Neural progenitor cell (in vitro differentiated cells): Measurements from ENCODE around the gene PSMC3. TPM values are rescaled to one million over a fixed set of nuclear protein-coding genes. Genes with fewer than 3 reads are reported as not detected.

Source experiments
- DNase-seq: peaks from one replicate; pipeline ENCODE4 v3.0.0-alpha.2; 2016; ENCODE audit warnings: low spot score
- H2AFZ ChIP-seq: fragments of 200-600 bp; sonication (generic); replicated peaks from 2 replicates; pipeline ENCODE4 v1.6.1; 2016; ENCODE audit warnings: antibody characterized with exemption
- H3F3A ChIP-seq: fragments of 200-600 bp; sonication (generic); 2 replicates; pipeline ENCODE4 v1.6.1; 2016; ENCODE audit warnings: antibody characterized with exemption, low read depth
- H3K27ac ChIP-seq: fragments of 200-600 bp; sonication (generic); 2 replicates; pipeline ENCODE4 v1.5.1; 2016; ENCODE audit warnings: mild to moderate bottlenecking
- H3K27me3 ChIP-seq: fragments of 200-600 bp; sonication (generic); 2 replicates; pipeline ENCODE4 v1.6.1; 2016; ENCODE audit warnings: mild to moderate bottlenecking, moderate library complexity
- H3K36me3 ChIP-seq: fragments of 200-600 bp; sonication (generic); 2 replicates; pipeline ENCODE4 v1.5.1; 2016
- H3K4me1 ChIP-seq: fragments of 200-600 bp; sonication (generic); 2 replicates; pipeline ENCODE4 v1.6.1; 2016; ENCODE audit warnings: mixed run types
- H3K4me2 ChIP-seq: fragments of 200-600 bp; sonication (generic); 2 replicates; pipeline ENCODE4 v1.6.1; 2016
- H3K4me3 ChIP-seq: fragments of 200-600 bp; sonication (generic); 2 replicates; pipeline ENCODE4 v1.5.1; 2016
- H3K79me2 ChIP-seq: fragments of 200-600 bp; sonication (generic); 2 replicates; pipeline ENCODE4 v1.6.1; 2016; ENCODE audit warnings: low read depth
- H3K9ac ChIP-seq: fragments of 200-600 bp; sonication (generic); 2 replicates; pipeline ENCODE4 v1.6.1; 2016
- H3K9me3 ChIP-seq: fragments of 200-600 bp; sonication (generic); 2 replicates; pipeline ENCODE4 v1.5.1; 2016; ENCODE audit warnings: low read depth
- H4K20me1 ChIP-seq: fragments of 200-600 bp; sonication (generic); 2 replicates; pipeline ENCODE4 v1.6.1; 2016; ENCODE audit warnings: low read depth
- H3K27ac Mint-ChIP-seq: 3 replicates; pipeline ENCODE4 v1.8.0; 2021; ENCODE audit warnings: mixed read lengths
- H3K27me3 Mint-ChIP-seq: 2 replicates; pipeline ENCODE4 v1.8.0; 2022; ENCODE audit warnings: low read depth, mild to moderate bottlenecking, inconsistent platforms, moderate library complexity, mixed read lengths; ENCODE audit not compliant: insufficient read depth
- H3K36me3 Mint-ChIP-seq: 3 replicates; pipeline ENCODE4 v1.8.0; 2021; ENCODE audit warnings: mixed read lengths
- H3K4me1 Mint-ChIP-seq: 3 replicates; pipeline ENCODE4 v1.8.0; 2021; ENCODE audit warnings: mixed read lengths
- H3K4me3 Mint-ChIP-seq: 3 replicates; pipeline ENCODE4 v1.8.0; 2021; ENCODE audit warnings: mild to moderate bottlenecking, moderate library complexity, mixed read lengths
- H3K9me3 Mint-ChIP-seq: 3 replicates; pipeline ENCODE4 v1.8.0; 2020; ENCODE audit warnings: mixed read lengths
- EZH2 ChIP-seq: fragments of 200-600 bp; sonication (generic); IDR thresholded peaks from 2 replicates; pipeline ENCODE4 v1.6.1; 2017; ENCODE audit warnings: antibody characterized with exemption, mild to moderate bottlenecking, moderate library complexity
- EZH2phosphoT487 ChIP-seq: fragments of 200-600 bp; sonication (generic); IDR thresholded peaks from 2 replicates; pipeline ENCODE4 v1.6.1; 2017; ENCODE audit warnings: antibody characterized with exemption
- total RNA-seq: library from RNA; depleted of rRNA; stranded (reverse); fragments of >200 nt; gene quantifications from 2 replicates; pipeline ENCODE4 v1.2.3, GENCODE V29; 2015; ENCODE audit warnings: low replicate concordance
- TF ChIP-seq, protein P1 (sequence below): fragments of 200-600 bp; sonication (generic); IDR thresholded peaks from 2 replicates; pipeline ENCODE4 v1.5.1; 2017; ENCODE audit warnings: antibody characterized with exemption, mild to moderate bottlenecking

Gene PSMC3
- total RNA-seq, 1 donor from 2014 or later = 175 TPM

DNA sequence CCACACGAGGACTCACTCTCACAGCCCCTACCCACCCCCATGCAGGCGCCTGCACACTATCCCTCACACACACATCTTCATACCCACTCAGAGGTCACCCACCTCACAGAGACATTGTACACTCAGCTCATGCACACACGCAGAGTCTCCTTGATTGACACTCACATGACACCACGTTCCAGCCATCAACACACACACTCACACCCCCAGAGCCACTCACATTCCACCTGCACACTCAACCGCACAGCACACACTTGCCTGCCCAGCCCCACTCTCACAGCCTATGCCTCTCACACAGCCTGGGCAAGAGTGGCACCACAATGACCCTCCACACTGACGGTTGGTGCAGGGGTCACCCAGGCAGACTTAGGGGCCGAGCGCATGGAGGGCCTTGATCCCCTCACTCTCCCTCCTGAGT lies 50.1 kb downstream of the PSMC3 start:
- Histone ChIP-seq H3K4me3 (no peak overlapping the region), H3K36me3 (no peaks in the 10 kb centered on the region), H3K79me2 (no peaks in the 10 kb centered on the region), H4K20me1 (no peaks in the 10 kb centered on the region), H3K27ac (no peak overlapping the region), H3K4me1 (no peaks in the 10 kb centered on the region), H2AFZ (no peak overlapping the region), H3F3A (no peaks in the 10 kb centered on the region), H3K9ac (no peak overlapping the region), H3K27me3 (no peaks in the 10 kb centered on the region), H3K4me2 (no peak overlapping the region), H3K9me3 (no peaks in the 10 kb centered on the region)
- Mint-ChIP-seq H3K27me3 (peaks cover 5% of the 10 kb centered on the region), H3K27ac (peak overlapping the region; percentile 74), H3K4me1 (peaks cover 7% of the 10 kb centered on the region), H3K9me3 (no peaks in the 10 kb centered on the region), H3K4me3 (peak overlapping the region; percentile 3), H3K36me3 (no peaks in the 10 kb centered on the region)
- DNase-seq = no peak
- TF ChIP-seq EZH2 (no peak), EZH2phosphoT487 (no peak)
- TF ChIP-seq, protein P1, sequence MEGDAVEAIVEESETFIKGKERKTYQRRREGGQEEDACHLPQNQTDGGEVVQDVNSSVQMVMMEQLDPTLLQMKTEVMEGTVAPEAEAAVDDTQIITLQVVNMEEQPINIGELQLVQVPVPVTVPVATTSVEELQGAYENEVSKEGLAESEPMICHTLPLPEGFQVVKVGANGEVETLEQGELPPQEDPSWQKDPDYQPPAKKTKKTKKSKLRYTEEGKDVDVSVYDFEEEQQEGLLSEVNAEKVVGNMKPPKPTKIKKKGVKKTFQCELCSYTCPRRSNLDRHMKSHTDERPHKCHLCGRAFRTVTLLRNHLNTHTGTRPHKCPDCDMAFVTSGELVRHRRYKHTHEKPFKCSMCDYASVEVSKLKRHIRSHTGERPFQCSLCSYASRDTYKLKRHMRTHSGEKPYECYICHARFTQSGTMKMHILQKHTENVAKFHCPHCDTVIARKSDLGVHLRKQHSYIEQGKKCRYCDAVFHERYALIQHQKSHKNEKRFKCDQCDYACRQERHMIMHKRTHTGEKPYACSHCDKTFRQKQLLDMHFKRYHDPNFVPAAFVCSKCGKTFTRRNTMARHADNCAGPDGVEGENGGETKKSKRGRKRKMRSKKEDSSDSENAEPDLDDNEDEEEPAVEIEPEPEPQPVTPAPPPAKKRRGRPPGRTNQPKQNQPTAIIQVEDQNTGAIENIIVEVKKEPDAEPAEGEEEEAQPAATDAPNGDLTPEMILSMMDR = no peak

DNA sequence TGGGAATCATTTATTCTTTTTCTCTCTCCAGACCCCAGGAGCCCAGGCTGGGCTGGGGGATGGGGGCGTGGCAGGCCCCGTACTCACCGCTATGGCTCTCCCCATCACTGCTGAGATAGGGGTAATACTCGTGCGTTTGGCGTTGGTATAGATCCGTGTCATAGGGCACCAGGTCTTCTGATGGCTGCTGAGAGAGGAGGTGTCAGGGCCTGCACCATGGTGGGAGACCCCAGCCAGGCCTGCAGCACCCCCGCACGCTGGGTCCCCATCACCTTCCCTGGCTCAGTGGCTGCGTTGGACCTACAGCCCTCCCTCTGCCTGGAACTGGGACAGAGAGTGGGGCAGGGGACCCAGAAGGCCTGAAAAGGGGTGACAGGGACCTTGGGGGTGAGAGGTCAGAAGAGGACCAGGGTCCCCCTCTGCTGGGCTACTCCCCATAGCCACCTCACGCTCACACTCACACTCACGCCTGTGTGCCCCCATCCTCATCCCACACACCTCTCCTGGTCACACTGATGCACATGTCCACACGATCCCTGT lies 50.6 kb downstream of the PSMC3 start:
- Histone ChIP-seq H3K4me3 (no peak overlapping the region), H2AFZ (no peak overlapping the region), H3K27ac (no peak overlapping the region), H3K4me1 (no peaks in the 10 kb centered on the region), H3K36me3 (no peaks in the 10 kb centered on the region), H4K20me1 (no peaks in the 10 kb centered on the region), H3K9ac (no peak overlapping the region), H3K79me2 (no peaks in the 10 kb centered on the region), H3K4me2 (no peak overlapping the region), H3K27me3 (no peaks in the 10 kb centered on the region), H3F3A (no peaks in the 10 kb centered on the region), H3K9me3 (no peaks in the 10 kb centered on the region)
- TF ChIP-seq EZH2 (no peak), EZH2phosphoT487 (no peak)
- TF ChIP-seq, protein P1 = no peak
- H3K4me3 Mint-ChIP-seq = no peak overlapping the region
- H3K36me3 Mint-ChIP-seq = no peaks in the 10 kb centered on the region
- H3K27me3 Mint-ChIP-seq = peaks cover 2% of the 10 kb centered on the region
- peak overlapping the region; percentile 74 for H3K27ac Mint-ChIP-seq
- H3K9me3 Mint-ChIP-seq = no peaks in the 10 kb centered on the region
- H3K4me1 Mint-ChIP-seq = peaks cover 7% of the 10 kb centered on the region
- no peak for DNase-seq

DNA sequence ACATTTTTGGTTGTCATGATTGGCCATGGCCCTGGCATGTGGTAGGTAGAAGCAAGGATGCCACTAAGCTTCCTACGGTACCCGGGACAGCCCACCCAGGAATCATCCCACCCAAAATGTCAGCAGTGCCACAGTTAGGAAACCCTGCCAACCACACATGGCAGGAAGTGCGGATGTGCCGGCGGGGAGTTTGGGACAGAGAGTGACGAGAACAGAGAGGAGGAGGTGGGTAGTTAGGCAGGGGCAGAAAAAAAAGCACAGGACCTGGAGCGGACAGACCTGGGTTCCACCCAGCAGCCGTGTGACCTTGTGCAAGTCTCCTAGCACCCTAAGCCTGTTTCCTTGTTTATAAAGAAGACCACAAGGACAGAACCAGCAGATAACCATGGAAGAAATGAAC lies 51.2 kb downstream of the PSMC3 start:
- Histone ChIP-seq H3K27me3 (no peaks in the 10 kb centered on the region), H4K20me1 (no peaks in the 10 kb centered on the region), H3F3A (no peaks in the 10 kb centered on the region), H3K4me2 (no peak overlapping the region), H3K27ac (no peak overlapping the region), H2AFZ (no peak overlapping the region), H3K79me2 (no peaks in the 10 kb centered on the region), H3K4me3 (no peak overlapping the region), H3K36me3 (no peaks in the 10 kb centered on the region), H3K4me1 (no peaks in the 10 kb centered on the region), H3K9ac (no peak overlapping the region), H3K9me3 (no peaks in the 10 kb centered on the region)
- TF ChIP-seq EZH2 (no peak), EZH2phosphoT487 (no peak)
- TF ChIP-seq, protein P1 = no peak
- peaks cover 7% of the 10 kb centered on the region for H3K4me1 Mint-ChIP-seq
- no peak for DNase-seq
- no peaks in the 10 kb centered on the region for H3K36me3 Mint-ChIP-seq
- no peaks in the 10 kb centered on the region for H3K9me3 Mint-ChIP-seq
- no peak overlapping the region for H3K4me3 Mint-ChIP-seq
- H3K27ac Mint-ChIP-seq = peak overlapping the region; percentile 18
- H3K27me3 Mint-ChIP-seq = peaks cover 2% of the 10 kb centered on the region
